Fibroblast of the aortic adventitia (primary cell): ENCODE measurements around the gene ARF6. TPM values are rescaled to one million over a fixed set of nuclear protein-coding genes. Genes with fewer than 3 reads are reported as not detected.
"Not testable (repeated sequence)": the region's sequence is repeated elsewhere in the genome, so short reads cannot be mapped to it uniquely, and the experiment has no call there.

Experiments
- DNase-seq: peaks from one replicate; pipeline ENCODE4 v3.0.0-alpha.2; 2010; ENCODE audit warnings: low read depth
- H3K4me3 ChIP-seq: 2 replicates; pipeline ENCODE4 v1.5.1; 2011; ENCODE audit warnings: low read depth, mild to moderate bottlenecking, control low read depth, low read length, moderate library complexity
- CTCF ChIP-seq: IDR thresholded peaks from 2 replicates; pipeline ENCODE4 v1.5.1; 2011; ENCODE audit warnings: mild to moderate bottlenecking, low read length, control low read depth, inconsistent platforms; ENCODE audit not compliant: insufficient read depth
- total RNA-seq: library from RNA; depleted of rRNA; stranded (reverse); fragments of >200 nt; gene quantifications from 2 replicates; pipeline ENCODE4 v1.2.3, GENCODE V29; 2012; ENCODE audit warnings: low replicate concordance

The ARF6 gene
- total RNA-seq, 1 donor = 101 TPM

GRCh38 chr14:49863487-49864281 lies 29.2 kb upstream of the ARF6 start:
- peak; percentile 26 for DNase-seq
- peak overlapping the region; percentile 74 for H3K4me3 ChIP-seq
- no peak for TF ChIP-seq CTCF

- DNase-seq = peak; percentile 78
- peak; percentile 96 for TF ChIP-seq CTCF
- no peak overlapping the region for H3K4me3 ChIP-seq
These were observed 27.4 kb upstream of the ARF6 start for GRCh38 chr14:49865431-49865859.

- no peak for TF ChIP-seq CTCF
- DNase-seq = peak; percentile 95
- H3K4me3 ChIP-seq = peak overlapping the region; percentile 72
These were observed 24.8 kb upstream of the ARF6 start for GRCh38 chr14:49867831-49868719.

- TF ChIP-seq CTCF = no peak
- peak overlapping the region; percentile 62 for H3K4me3 ChIP-seq
- DNase-seq = peak; percentile 16
These were observed 24.2 kb upstream of the ARF6 start for GRCh38 chr14:49868720-49869114.

GRCh38 chr14:49870908-49871307 lies 22.0 kb upstream of the ARF6 start:
- no peak for DNase-seq
- no peak for TF ChIP-seq CTCF
- H3K4me3 ChIP-seq = no peak overlapping the region

- not testable (repeated sequence) for H3K4me3 ChIP-seq, DNase-seq
These were observed 19.3 kb upstream of the ARF6 start for GRCh38 chr14:49873548-49873947.

GRCh38 chr14:49875640-49876198 lies 17.2 kb upstream of the ARF6 start:
- no peak overlapping the region for H3K4me3 ChIP-seq
- no peak for TF ChIP-seq CTCF
- DNase-seq = no peak
